ENCODE data around the gene UBE2L6.

DNA sequence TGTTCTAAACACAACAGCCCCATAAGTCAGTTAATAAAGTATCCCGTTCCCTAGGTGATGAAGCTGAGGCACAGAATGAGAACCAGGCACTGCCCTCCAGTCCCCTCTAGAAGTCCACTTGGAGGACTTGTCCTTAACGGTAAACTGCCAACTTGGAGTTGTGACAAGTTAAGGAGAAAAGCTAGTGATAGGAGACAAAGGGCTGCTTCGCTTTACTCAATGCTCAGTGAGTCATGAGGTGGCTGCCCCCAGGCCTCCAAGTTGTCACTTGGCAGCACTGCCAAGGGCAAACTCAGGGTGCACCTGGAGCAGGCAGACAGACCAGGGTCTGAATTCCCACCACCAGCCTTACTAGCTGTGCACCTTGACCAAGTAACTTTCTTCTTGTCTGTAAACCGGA, 65.5 kb downstream of the UBE2L6 start:
- TF ChIP-seq, protein P1, sequence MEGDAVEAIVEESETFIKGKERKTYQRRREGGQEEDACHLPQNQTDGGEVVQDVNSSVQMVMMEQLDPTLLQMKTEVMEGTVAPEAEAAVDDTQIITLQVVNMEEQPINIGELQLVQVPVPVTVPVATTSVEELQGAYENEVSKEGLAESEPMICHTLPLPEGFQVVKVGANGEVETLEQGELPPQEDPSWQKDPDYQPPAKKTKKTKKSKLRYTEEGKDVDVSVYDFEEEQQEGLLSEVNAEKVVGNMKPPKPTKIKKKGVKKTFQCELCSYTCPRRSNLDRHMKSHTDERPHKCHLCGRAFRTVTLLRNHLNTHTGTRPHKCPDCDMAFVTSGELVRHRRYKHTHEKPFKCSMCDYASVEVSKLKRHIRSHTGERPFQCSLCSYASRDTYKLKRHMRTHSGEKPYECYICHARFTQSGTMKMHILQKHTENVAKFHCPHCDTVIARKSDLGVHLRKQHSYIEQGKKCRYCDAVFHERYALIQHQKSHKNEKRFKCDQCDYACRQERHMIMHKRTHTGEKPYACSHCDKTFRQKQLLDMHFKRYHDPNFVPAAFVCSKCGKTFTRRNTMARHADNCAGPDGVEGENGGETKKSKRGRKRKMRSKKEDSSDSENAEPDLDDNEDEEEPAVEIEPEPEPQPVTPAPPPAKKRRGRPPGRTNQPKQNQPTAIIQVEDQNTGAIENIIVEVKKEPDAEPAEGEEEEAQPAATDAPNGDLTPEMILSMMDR (IDR thresholded peaks at IDR 0.05), result no peak
- no peak for TF ChIP-seq POLR2A (IDR thresholded peaks at IDR 0.05)

Data from uterus (tissue), 2 donors.